DMS 273 treated with DMSO at 0.1 percent for 48 hours (cell line): ENCODE data around the gene GHITM.
"Not testable (repeated sequence)": the region's sequence is repeated elsewhere in the genome, so short reads cannot be mapped to it uniquely, and the experiment has no call there.

ENCODE experiments used
- DNase-seq: peaks from one replicate; lab custom pipeline; 2025; lab: John Stamatoyannopoulos, UW

Gene GHITM, protein sequence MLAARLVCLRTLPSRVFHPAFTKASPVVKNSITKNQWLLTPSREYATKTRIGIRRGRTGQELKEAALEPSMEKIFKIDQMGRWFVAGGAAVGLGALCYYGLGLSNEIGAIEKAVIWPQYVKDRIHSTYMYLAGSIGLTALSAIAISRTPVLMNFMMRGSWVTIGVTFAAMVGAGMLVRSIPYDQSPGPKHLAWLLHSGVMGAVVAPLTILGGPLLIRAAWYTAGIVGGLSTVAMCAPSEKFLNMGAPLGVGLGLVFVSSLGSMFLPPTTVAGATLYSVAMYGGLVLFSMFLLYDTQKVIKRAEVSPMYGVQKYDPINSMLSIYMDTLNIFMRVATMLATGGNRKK

GRCh38 chr10:84139126-84140035 is at the start of gene GHITM:
Gene GHITM (plus strand): TSS chr10:84139509. CDS start chr10:84141501, 1,992 bp downstream.
- DNase-seq: peak; percentile 87

- no peak for DNase-seq
Measured at GRCh38 chr10:84095811-84096497, 43.4 kb upstream of the GHITM start.

- DNase-seq: no peak
Measured at GRCh38 chr10:84097787-84098353, 41.4 kb upstream of the GHITM start.

- no peak for DNase-seq
Measured at GRCh38 chr10:84098667-84099066, 40.6 kb upstream of the GHITM start.

- DNase-seq: no peak
Measured at GRCh38 chr10:84101042-84101441, 38.3 kb upstream of the GHITM start.

- no peak for DNase-seq
Measured at GRCh38 chr10:84108797-84109196, 30.5 kb upstream of the GHITM start.

DNA sequence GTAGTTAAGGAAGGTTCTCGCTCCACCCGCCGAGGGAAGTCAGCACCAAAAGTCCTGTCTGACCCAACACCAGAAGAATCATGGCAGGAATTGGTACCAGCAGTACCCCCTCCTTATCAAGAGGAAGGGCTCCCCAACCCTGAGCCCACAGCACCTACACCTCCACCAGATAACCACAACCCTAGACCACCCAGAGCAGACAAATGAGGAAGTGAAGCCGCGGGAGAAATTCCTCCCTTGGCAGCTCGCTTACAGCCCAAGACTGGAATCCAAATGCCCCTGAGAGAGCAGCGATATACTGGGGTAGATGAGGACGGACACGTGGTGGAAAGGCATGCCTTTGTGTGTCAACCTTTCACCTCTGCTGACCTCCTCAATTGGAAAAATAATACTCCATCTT is 29.5 kb upstream of the GHITM start:
- DNase-seq: not testable (repeated sequence)

DNA sequence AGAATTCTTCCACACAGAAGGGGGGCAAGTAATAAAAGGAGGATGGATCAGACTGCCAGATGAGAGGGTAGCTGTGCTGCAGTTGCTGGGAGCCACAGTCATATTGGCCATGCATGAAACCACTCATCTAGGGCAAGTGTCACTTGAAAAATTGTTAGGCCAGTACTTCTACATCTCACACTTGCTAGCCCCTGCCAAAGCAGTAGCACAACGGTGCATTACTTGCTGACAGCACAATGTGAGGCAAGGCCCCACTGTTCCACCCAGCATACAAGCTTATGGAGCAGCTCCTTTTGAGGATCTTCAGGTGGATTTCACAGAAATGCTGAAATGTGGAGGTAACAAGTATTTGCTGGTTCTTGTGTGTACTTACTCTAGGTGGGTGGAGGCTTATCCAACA is 25.8 kb upstream of the GHITM start:
- DNase-seq: not testable (repeated sequence)

DNA sequence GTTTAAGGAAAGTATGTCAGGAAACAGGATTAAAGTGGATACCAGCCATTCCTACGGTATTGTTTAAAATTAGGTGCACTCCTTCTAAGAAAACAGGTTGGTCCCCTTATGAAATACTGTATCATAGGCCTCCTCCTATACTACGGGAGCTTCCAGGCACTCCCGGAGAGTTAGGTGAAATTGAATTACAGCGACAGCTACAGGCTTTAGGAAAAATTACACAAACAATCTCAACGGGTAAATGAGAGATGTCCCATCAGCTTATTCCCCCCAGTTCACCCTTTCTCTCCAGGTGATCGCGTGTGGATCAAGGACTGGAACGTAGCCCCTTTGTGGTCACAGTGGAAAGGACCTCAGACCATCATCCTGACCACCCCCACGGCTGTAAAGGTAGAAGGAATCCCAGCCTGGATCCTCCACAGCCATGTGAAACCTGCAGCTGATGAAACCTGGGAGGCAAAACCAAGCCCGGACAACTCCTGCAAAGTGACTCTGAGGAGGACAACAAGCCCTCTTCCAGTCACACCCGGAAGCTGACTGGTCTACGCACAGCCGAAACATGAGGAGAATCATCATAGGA is 25.1 kb upstream of the GHITM start:
- no peak for DNase-seq

- not testable (repeated sequence) for DNase-seq
Measured at GRCh38 chr10:84117204-84117603, 22.1 kb upstream of the GHITM start.

- no peak for DNase-seq
Measured at GRCh38 chr10:84117686-84118394, 21.5 kb upstream of the GHITM start.

DNA sequence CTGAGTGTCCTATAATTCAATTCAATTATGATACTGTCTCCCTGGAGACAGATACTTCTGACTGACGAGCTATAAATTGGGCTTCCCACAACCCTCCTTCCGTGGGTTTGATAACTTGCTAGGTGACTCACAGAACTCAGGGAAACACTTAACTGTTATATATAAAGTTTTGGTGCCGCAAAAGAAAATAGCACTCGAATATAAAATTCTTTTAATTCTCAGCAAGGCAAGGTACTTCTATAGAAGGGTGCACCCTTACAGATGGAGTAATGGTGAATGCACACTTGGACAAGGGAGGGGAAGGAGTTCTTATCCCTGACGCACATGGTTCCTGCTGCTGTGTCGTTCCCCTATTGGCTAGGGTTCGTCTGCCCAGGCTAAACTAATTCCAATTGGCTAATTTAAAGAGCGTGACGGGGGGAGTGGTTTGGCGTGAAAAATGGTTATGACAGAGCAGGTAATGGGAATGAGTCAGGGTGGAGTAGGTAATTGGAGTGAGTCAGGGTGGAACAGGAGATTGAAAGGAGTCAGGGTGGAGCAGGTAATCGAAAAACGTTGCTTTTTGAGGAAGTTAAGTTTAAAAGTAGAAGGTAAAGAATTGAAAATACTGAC is 20.8 kb upstream of the GHITM start:
- no peak for DNase-seq

GRCh38 chr10:84123362-84123761 is 15.9 kb upstream of the GHITM start:
- DNase-seq: no peak

GRCh38 chr10:84125910-84126784 is 13.2 kb upstream of the GHITM start:
- DNase-seq: not testable (repeated sequence)

GRCh38 chr10:84126785-84127167 is 12.5 kb upstream of the GHITM start:
- no peak for DNase-seq

- no peak for DNase-seq
Measured at GRCh38 chr10:84135836-84136235, 3.5 kb upstream of the GHITM start.

DNA sequence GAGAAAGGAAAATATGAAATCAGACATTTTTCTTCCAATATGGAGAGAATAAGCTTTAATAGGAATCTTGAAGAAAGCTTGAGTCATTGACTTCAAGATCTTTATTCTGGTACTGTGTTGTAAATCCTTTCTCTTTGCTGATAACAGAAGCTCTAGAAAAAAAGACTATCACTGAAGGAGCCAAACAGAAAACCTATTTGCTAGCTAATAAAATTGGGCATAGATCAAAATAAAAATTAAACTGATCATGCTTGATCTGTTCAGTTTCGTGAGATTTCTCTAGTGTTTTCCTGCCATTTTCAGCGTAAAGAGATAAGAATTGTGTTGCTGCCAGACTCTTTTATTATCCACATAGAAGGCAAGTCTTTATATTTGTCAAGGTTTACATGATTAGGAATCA is 1.5 kb upstream of the GHITM start:
- no peak for DNase-seq

DNA sequence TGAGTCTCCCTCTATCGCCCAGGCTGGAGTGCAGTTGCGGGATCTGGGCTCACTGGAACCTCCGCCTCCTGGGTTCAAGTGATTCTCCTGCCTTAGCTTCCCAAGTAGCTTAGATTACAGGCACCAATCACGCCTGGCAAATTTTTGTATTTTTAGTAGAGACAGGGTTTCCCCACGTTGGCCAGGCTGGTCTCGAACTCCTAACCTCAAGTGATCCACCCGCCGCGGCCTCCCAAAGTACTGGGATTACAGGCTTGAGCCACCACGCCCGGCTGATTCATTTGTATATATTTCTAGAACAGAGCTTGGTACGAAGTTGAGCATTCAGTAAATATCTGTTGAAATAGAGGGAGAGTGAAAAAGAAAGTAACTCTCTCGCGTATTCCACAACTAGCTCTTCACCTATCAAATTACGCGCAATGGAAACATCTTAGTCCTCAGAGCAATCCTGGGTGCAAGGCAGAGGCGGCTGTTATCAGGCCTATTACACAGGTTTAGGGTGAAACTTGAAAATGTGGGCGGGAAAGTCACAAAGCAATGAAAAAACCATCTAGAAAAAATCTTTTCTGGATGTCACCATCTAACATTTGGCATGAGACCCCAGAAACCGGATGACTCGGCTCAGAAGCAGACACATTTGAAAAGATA is 707 bp upstream of the GHITM start:
- DNase-seq: no peak

DNA sequence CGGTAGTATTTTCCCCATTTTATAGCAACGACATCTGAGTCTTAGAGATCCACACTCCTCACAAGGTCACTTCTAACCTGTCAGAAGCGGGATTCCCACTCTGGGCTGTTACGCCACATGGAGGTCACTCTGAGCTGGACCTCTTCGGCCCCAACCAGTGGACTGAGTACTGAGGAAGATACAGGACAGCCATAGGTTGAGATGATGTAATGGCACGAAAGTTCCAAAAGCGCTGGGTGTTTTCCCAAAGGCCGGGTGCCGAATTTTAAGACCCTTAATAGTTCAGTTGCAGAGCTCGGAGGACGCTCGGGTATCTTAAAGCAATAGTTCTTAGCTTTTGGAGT is 699 bp downstream of the GHITM start:
- no peak for DNase-seq
